ENCODE data around the gene USP22. TPM values are rescaled to one million over a fixed set of nuclear protein-coding genes. Genes with fewer than 3 reads are reported as not detected.
"Not testable (repeated sequence)": the region's sequence is repeated elsewhere in the genome, so short reads cannot be mapped to it uniquely, and the experiment has no call there.

The USP22 gene
- total and polyA plus RNA-seq, 2 experiments from 2014 or later = 68.9 to 296 TPM

GRCh38 chr17:20977609-20978253, 65.1 kb downstream of the USP22 start:
- not testable (repeated sequence) for DNase-seq (ENCODE audit: low spot score); H2AFZ ChIP-seq; H3F3A ChIP-seq (replicated peaks; ENCODE audit: low read depth); H3K4me2 ChIP-seq; H3K27ac ChIP-seq (ENCODE audit: low read depth); H4K20me1 ChIP-seq (replicated peaks; ENCODE audit: insufficient read depth); H3K4me1 ChIP-seq (ENCODE audit: insufficient read depth); H3K36me3 Mint-ChIP-seq (ENCODE audit: low read depth); H3K9me2 ChIP-seq (ENCODE audit: insufficient read depth); H3K4me1 Mint-ChIP-seq; H3K9me3 Mint-ChIP-seq; H3K4me3 Mint-ChIP-seq; H3K36me3 ChIP-seq (ENCODE audit: insufficient read depth); H3K27ac Mint-ChIP-seq; H3K4me3 ChIP-seq; H3K79me2 ChIP-seq (replicated peaks; ENCODE audit: insufficient read depth); H3K27me3 ChIP-seq (ENCODE audit: insufficient read depth); ATAC-seq
- peaks cover 15% of the 10 kb centered on the region for H3K27me3 Mint-ChIP-seq (ENCODE audit: insufficient read depth, low read depth, poor library complexity)

GRCh38 chr17:20975566-20975965, 67.2 kb downstream of the USP22 start:
- H3K4me2 ChIP-seq = no peak overlapping the region
- H3K9me3 Mint-ChIP-seq = 0 out of 3 replicates have a peak, but pooled peaks cover 2% of the 10 kb centered on the region
- TF ChIP-seq REST (IDR thresholded peaks at IDR 0.05; ENCODE audit: unreplicated experiment) = no peak
- no peak for TF ChIP-seq CTCF (conservative IDR thresholded peaks at IDR 0.05; ENCODE audit: low read depth in 2 of 2)
- TF ChIP-seq ZNF331 (CRISPR knock-in tag; IDR thresholded peaks at IDR 0.05; ENCODE audit: low read depth) = no peak
- no peak for TF ChIP-seq EZH2 (IDR thresholded peaks at IDR 0.05; ENCODE audit: low read depth, unreplicated experiment)
- no peak for TF ChIP-seq POLR2AphosphoS5 (IDR thresholded peaks at IDR 0.05; ENCODE audit: low read depth)
- TF ChIP-seq NANOG (IDR thresholded peaks at IDR 0.05; ENCODE audit: borderline replicate concordance) = no peak
- no peak for TF ChIP-seq CREB1 (CRISPR knock-in tag; IDR thresholded peaks at IDR 0.05; ENCODE audit: low read depth)
- TF ChIP-seq JUNB (IDR thresholded peaks at IDR 0.05; ENCODE audit: unreplicated experiment) = no peak
- TF ChIP-seq ZNF114 (CRISPR knock-in tag; IDR thresholded peaks at IDR 0.05) = no peak
- no peak for TF ChIP-seq EZH2phosphoT487 (IDR thresholded peaks at IDR 0.05; ENCODE audit: unreplicated experiment)
- TF ChIP-seq ZNF462 (CRISPR knock-in tag; IDR thresholded peaks at IDR 0.05) = no peak

More at GRCh38 chr17:20975566-20975965, 67.2 kb downstream of the USP22 start:
- H3K36me3 Mint-ChIP-seq (ENCODE audit: low read depth) = no peaks in the 10 kb centered on the region
- no peaks in the 10 kb centered on the region; the same call in 1 of the 2 replicates for H3K9me2 ChIP-seq (ENCODE audit: insufficient read depth)
- no peak for ATAC-seq
- H3K27me3 Mint-ChIP-seq (ENCODE audit: insufficient read depth, low read depth, poor library complexity) = peaks cover 8% of the 10 kb centered on the region
- H3K36me3 ChIP-seq (ENCODE audit: insufficient read depth) = no peaks in the 10 kb centered on the region
- no peaks in the 10 kb centered on the region for H3K27me3 ChIP-seq (ENCODE audit: insufficient read depth)
- H3K4me1 Mint-ChIP-seq = no peaks in the 10 kb centered on the region
- H3F3A ChIP-seq (replicated peaks; ENCODE audit: low read depth) = no peaks in the 10 kb centered on the region
- H3K79me2 ChIP-seq (replicated peaks; ENCODE audit: insufficient read depth) = no peaks in the 10 kb centered on the region
- no peak overlapping the region for H3K27ac Mint-ChIP-seq
- H3K27ac ChIP-seq (ENCODE audit: low read depth) = no peak overlapping the region
- no peak overlapping the region for H3K4me3 Mint-ChIP-seq
- no peak overlapping the region for H3K4me3 ChIP-seq
- DNase-seq (ENCODE audit: low spot score) = no peak
- no peak overlapping the region for H2AFZ ChIP-seq
- no peaks in the 10 kb centered on the region for H4K20me1 ChIP-seq (replicated peaks; ENCODE audit: insufficient read depth)
- no peaks in the 10 kb centered on the region for H3K4me1 ChIP-seq (ENCODE audit: insufficient read depth)

All from GM23338 (cell line).